CD4-positive, alpha-beta T cell treated with Interleukin-6 at 100 ng/mL for 8 hours (primary cell): ENCODE results near the gene REPIN1.

Source experiments
- DNase-seq: peaks from one replicate; pipeline ENCODE4 v3.0.0-alpha.2; 2020; ENCODE audit warnings: mixed read lengths, low spot score

The REPIN1 gene

DNA sequence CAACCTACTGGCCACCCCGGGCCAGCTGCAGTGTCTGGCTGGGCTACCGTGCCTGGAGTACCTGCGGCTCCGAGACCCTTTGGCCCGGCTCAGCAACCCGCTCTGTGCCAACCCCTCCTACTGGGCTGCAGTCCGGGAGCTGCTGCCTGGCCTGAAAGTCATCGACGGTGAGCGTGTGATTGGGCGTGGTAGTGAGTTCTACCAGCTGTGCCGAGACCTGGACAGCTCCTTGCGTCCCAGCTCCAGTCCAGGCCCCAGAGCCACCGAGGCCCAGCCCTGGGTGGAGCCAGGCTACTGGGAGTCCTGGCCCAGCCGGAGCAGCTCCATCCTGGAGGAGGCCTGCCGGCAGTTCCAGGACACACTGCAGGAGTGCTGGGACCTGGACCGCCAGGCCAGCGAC lies 31.4 kb upstream of the REPIN1 start:
- DNase-seq, result no peak

GRCh38 chr7:150337659-150338081 lies 31.0 kb upstream of the REPIN1 start:
- DNase-seq, result no peak

DNA sequence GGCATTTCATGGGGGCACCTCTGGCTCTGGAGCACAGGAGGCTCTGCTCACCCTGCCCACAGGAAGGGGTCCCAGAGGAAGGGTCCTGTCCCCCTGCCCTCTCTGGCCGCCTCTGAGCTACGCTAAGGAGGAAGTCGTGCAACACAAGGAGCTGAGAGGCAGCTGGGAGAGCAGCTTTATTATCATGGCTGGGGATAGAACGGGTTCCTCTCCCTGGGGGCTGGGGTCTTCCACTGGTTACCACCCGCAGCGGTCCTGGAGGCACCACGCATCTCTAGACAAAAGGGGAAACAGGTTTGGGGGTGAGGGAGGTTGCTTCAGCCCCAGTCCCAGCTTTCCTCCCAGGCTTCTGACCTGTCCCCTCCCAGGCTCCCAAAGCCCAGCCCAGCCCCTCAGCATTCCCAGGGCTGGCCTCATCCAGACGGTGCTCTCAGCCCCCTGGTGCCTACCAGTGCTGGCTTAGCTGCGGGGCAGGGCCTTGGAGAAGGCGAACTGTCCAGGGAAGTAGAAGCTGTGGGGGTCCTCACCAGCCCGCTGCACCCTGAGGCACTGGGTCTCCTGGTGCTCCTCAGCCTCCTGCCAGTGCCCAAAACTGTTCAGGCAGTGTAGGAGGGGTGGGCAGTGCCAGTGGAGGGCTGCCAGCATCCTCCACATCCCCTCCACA lies 30.3 kb upstream of the REPIN1 start:
- no peak for DNase-seq

DNA sequence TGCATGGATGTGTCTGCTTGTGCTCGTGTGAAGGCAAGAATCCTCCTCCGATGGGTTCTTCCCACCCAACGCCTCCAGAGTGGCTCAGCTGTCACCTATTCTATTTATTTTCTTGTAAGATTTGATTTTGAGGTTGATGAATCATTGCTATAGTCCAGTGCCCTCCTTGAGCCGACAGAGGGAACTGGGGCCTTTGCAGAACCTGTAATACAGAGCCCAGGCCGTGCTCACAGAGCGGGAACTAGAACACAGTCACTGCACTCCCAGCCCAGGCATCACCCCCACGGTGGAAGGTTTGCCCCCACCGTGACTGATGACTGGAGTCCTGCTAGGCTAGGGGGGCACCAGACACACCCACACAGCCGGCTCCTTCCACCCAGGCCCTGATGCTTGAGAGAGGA lies 29.2 kb upstream of the REPIN1 start:
- DNase-seq, result no peak

DNA sequence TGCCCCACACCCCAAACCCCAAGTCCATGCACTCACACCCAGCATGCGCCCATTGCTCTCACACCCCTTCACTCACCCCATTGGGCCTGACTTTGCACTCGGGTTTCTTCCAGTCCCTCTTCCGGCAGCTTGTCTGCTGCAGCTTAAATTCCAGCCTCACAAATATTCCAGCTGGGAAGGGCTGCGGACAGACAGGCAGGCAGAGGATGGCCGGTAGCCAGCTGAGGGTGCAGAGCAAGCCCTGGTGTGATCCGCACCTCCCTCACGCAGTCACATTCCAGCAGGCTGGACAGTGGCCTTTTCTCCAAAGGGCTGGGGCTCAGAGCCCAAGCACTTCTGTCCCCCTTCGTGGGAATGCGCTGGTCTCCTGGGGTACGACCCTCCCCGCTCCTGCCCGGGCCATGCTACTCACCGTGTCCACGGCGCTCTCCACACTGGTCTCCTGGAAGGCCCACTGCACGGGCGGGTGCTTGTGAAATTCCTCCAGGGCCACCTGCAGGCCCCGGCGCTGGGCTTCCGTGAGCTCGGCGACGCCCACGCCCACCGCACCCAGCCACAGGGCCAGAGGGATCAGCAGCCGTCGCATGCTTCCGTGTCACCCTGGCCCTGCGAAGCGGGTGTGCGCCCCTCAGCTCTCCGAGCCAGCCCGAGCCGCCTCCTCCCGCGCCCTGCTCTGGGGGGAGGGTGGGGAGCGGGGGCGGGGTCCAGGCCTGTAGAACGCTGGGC lies 28.4 kb upstream of the REPIN1 start:
- DNase-seq, result no peak

DNA sequence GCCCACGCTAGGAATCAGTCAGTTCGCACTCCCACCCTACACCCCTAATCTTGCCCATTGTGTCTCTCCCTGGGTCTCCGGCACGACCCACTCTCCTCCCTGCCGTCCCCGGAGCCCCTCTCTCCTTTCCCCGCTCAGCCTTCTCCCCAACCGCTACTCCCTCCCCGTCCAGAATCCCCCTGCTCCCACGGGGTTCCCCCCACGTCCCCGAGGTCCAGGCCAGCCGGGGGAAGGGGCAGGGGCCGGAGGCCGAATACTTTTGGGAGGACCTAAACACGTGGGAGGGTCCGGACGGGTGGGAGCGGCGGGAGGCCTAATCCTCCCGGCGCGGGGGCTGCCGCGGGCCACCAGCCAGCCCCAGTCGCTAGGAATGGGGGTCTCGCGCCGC lies 27.8 kb upstream of the REPIN1 start:
- no peak for DNase-seq

DNA sequence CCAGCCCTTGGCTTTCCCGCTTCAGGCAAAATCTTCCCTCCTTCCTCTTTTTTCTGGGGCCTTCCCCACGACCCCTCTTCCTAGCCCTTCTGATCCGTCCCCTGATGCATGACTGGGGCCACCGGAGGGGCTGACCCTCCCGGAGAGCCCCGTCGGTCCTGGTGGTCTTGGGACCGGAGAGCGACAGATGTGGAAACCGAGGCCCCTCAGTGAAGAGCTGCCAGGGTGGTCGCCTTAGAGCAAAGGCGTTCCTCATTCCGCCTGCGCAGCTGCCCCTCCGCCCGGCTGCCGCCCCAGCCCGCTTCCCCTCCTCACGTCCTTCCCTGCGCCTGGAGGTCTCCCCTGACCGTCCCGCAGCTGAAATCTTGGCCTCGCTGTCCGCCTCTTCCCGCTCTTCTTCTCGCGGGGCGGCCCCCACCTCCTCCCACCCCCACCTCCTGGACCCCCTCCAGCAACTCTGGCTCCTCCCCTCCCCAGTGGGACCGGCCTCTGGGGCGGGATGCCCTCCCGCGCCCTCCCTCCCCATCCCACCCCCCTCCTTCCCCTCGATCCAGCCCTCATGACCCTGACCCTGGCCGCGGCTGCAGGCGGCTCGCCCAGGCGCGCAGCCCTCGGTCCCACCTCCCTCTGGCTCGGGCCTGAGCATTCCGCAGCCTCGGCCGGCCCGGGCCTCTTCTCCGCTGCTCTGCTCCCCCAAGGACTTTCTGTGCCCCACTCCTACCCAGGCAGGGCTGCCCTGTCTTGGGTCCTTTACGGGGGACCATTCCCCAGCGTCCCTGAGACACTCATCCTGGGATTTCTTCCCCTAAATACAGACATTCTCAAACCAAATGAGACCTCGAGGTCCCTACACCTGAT lies 27.1 kb upstream of the REPIN1 start, which contains the start of gene RARRES2:
Gene RARRES2, minus strand, starts transcription at position 367 of the 858 bp plus-strand sequence. CDS start 1,020 bp downstream, outside the sequence.
- no peak for DNase-seq

DNA sequence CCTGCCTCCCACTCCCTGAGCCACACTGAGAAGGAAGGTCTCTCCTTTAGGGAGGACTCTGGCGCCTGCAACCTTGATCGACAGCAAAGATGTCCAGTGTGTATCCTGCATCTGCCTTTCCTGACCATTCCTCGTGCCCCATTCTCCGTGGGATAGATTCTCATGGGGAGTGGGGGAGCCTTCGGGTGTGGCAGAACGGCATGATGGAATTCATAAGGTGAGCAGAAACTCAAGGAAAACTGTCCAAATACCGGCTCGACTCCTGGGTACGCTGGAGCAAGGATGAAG lies 26.6 kb upstream of the REPIN1 start:
- DNase-seq, result no peak

DNA sequence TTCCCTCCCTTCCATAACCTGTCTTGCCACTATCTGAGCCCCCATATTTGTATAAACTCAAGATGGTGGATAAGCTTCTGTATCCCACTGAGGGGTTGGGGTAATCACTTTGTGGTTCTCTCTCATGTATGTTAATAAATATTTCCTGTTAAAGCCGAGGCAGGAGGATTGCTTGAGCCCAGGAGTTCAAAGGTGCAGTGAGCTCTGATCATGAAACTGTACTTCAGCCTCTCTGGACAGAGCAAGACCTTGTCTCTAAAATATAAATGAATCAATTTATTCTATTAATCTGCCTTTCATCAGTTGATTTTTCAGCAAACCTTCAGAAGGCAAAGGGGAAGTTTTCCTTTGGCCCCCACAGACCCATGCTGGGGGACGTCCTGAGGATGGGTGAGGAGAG lies 25.4 kb upstream of the REPIN1 start:
- DNase-seq, result no peak

GRCh38 chr7:150344299-150344698 lies 24.3 kb upstream of the REPIN1 start:
- no peak for DNase-seq

GRCh38 chr7:150345012-150345411 lies 23.6 kb upstream of the REPIN1 start:
- no peak for DNase-seq

- DNase-seq, result no peak
Observed at GRCh38 chr7:150346922-150347321, 21.7 kb upstream of the REPIN1 start.

DNA sequence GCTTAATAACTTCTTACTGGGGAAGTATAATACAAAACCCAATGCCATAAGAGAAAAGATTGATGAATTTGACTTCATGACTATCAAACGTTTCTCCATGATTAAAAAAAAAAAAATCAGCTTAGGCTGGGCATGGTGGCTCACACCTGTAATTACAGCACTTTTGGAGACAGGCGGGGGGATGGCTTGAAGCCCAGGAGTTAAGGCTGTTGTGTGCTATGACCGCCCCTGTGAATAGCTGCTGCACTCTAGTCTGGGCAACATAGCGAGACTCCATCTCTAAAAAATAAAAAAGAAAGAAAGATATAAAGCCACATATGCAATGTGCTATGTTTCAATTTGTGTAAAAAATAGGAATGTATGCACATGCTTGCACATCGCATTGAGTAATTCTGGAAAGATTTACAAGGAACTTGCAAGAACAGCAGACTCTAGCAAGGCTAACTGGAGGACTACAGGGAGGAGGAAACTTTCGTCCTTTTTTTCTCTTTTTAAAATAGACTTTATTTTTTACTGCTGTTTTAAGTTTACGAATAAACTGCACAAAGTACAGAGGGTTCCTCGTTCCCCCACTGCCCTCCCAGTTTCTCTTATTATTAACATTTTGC lies 16.9 kb upstream of the REPIN1 start:
- no peak for DNase-seq

GRCh38 chr7:150355666-150356059 lies 13.0 kb upstream of the REPIN1 start:
- DNase-seq, result no peak

- peak; percentile 43 for DNase-seq
Observed at GRCh38 chr7:150356265-150356897, 12.2 kb upstream of the REPIN1 start.

DNA sequence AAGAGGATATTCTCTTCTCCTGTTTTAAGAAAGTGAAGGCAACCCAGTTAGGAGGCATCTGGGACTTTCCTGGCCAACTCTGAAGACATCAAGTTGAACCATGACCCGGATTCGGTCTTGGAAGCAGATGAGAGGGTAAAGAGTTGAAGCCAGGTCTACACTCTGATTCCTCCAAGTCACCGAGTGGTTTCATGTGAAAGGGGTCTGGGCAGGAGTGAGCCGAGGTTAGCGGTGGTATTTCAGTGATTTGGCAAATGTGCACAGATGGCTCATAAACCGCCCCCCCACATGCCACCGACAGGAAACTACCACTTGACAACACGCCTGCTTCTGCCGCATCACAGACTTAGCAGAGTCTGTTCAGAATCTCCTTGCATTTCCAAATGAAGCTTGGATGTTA lies 11.4 kb upstream of the REPIN1 start:
- peak; percentile 76 for DNase-seq

DNA sequence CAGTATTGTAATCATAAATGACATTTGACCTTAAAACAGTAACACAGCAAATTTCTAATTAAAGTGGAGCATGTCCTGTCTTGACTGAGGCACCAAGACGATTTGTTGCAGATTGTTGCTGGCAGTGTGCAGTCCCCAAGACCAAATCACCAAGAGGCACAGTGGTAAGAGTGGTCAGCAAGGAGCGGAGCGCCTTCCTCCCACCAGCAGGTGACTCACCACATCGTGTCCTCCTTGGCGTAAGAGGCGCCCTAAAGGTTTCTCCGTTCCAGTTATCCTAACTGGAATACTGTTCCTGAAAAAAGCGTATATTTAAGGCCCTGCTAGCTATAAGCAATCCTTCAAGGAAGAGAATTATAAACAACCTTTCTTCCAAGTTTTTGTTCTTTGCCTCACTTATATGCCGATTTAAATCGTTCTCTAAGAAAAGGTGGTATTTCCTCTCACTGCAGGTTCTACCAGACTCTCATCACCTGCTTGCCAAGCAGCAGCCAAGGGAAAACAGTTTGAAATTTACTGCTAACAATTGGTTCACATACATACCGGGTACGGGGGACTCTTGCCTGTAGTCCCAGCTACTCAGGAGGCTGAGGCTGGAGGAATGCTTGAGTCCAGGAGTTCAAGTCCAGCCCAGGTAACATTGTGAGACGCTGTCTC lies 10.7 kb upstream of the REPIN1 start:
- DNase-seq, result no peak

- no peak for DNase-seq
Observed at GRCh38 chr7:150358433-150358832, 10.2 kb upstream of the REPIN1 start.

DNA sequence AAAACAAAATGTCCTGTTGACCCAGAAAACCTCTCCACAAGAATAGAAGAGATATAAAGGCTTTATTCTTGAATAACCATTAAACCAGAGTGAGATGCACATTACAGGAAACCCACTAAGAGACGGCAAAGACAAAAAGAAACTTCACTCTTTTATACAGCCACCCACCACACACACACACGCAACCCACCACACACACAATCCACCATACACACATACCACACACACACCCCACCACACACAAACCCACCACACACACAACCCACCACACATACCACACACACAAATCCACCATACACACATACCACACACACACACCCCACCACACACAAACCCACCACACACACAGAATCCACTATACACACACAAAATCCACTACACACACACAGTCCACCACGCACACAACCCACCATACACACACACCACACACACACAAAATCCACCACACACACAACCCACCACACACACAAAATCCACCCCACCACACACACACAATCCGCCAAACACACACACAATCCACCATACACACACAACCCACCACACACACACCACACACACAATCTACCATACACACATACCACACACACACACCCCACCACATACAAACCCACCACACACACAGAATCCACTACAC lies 9.5 kb upstream of the REPIN1 start:
- no peak for DNase-seq

DNA sequence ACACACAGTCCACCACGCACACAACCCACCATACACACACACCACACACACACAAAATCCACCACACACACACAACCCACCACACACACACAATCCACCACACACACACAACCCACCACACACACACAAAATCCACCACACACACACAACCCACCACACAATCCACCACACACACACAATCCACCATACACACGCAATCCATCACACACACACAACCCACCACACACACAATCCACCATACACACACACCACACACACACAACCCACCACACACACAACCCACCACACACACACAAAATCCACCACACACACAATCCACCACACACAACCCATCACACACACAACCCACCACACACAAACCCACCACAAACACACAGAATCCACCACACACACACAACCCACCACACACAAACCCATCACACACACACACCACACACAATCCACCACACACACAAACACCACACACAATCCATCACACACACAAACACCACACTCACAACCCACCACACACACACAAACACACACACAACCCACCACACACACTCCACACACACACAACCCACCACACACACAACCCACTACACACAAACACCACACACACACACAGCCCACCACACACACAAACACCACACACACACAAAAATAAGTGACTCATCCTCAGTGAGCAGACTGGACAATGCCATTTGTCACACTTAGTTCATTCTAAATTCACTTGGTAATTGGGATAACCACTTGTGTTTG lies 8.8 kb upstream of the REPIN1 start:
- no peak for DNase-seq
